CD14-positive monocyte (primary cell): ENCODE data around the gene RFX7. TPM values are rescaled to one million over a fixed set of nuclear protein-coding genes. Genes with fewer than 3 reads are reported as not detected.

ENCODE experiments used
- DNase-seq, 3 donors: peaks; one replicate each; pipeline ENCODE4 v3.0.0-alpha.2; 2011 to 2022
- H2AFZ ChIP-seq: 2 replicates; pipeline ENCODE4 v1.6.0; 2012; ENCODE audit warnings: mild to moderate bottlenecking, low read depth, low read length, inconsistent platforms; ENCODE audit not compliant: insufficient read depth, poor library complexity, severe bottlenecking
- H3K27ac ChIP-seq, 2 donors: 1 replicate in 1 of 2; 2 replicates in 1 of 2; pipeline ENCODE4 v1.5.1; 2012 to 2013; ENCODE audit warnings: low read length in 2 of 2, control low read depth in 1 of 2, inconsistent platforms in 1 of 2, low read depth in 1 of 2, mild to moderate bottlenecking in 1 of 2
- H3K27me3 ChIP-seq, 2 donors: one replicate each; pipeline versions ENCODE4 v1.6.0 to v1.6.1; 2011 to 2013; ENCODE audit warnings: low read length in 2 of 2; ENCODE audit not compliant: control insufficient read depth in 2 of 2, insufficient read depth in 2 of 2
- H3K36me3 ChIP-seq, 2 donors: replicated peaks in 1 of 2; 1 replicate in 1 of 2; 2 replicates in 1 of 2; pipeline versions ENCODE4 v1.5.1 to v1.6.1; 2012 to 2013; ENCODE audit warnings: low read length in 2 of 2, control low read depth in 1 of 2, inconsistent platforms in 1 of 2, mild to moderate bottlenecking in 1 of 2; ENCODE audit not compliant: insufficient read depth in 2 of 2, control insufficient read depth in 1 of 2
- H3K4me1 ChIP-seq, 2 donors: 1 replicate in 1 of 2; 2 replicates in 1 of 2; pipeline versions ENCODE4 v1.5.1 to v1.6.1; 2012 to 2013; ENCODE audit warnings: low read length in 2 of 2, control low read depth in 1 of 2, inconsistent platforms in 1 of 2, mild to moderate bottlenecking in 1 of 2, moderate library complexity in 1 of 2; ENCODE audit not compliant: insufficient read depth in 2 of 2, control insufficient read depth in 1 of 2
- H3K4me2 ChIP-seq: replicated peaks from 2 replicates; pipeline ENCODE3; 2012; ENCODE audit warnings: low read length, moderate library complexity, mild to moderate bottlenecking; ENCODE audit not compliant: poor library complexity, severe bottlenecking; ENCODE audit errors: extremely low read depth
- H3K4me3 ChIP-seq, 3 experiments: fragments of 200-600 bp in 1 of 3; sonication (generic) in 1 of 3; replicated peaks in 1 of 3; 1 replicate in 2 of 3; 2 replicates in 1 of 3; pipeline ENCODE4 v1.5.1; 2011 to 2013; ENCODE audit warnings: low read length in 3 of 3, mild to moderate bottlenecking in 3 of 3, control low read depth in 2 of 3, low read depth in 2 of 3, inconsistent platforms in 1 of 3, moderate library complexity in 1 of 3
- H3K79me2 ChIP-seq: 2 replicates; pipeline ENCODE4 v1.6.0; 2012; ENCODE audit warnings: mild to moderate bottlenecking, control low read depth, inconsistent platforms, low read length, moderate library complexity; ENCODE audit not compliant: insufficient read depth
- H3K9ac ChIP-seq: 2 replicates; pipeline ENCODE4 v1.6.0; 2017; ENCODE audit warnings: low read length, mild to moderate bottlenecking; ENCODE audit not compliant: insufficient read depth, poor library complexity, severe bottlenecking
- H3K9me3 ChIP-seq, 2 donors: replicated peaks in 1 of 2; 1 replicate in 1 of 2; 2 replicates in 1 of 2; pipeline versions ENCODE4 v1.5.1 to v1.6.1; 2012 to 2013; ENCODE audit warnings: low read length in 2 of 2, control low read depth in 1 of 2; ENCODE audit not compliant: control insufficient read depth in 1 of 2, insufficient read depth in 1 of 2
- H4K20me1 ChIP-seq: 2 replicates; pipeline ENCODE4 v1.6.0; 2012; ENCODE audit warnings: mild to moderate bottlenecking, low read length, control low read depth, moderate library complexity; ENCODE audit not compliant: insufficient read depth
- H3K27ac Mint-ChIP-seq, 7 donors: one replicate each; pipeline ENCODE4 v1.8.0; 2020; ENCODE audit warnings: mild to moderate bottlenecking in 7 of 7, mixed read lengths in 7 of 7, moderate library complexity in 6 of 7, inconsistent platforms in 2 of 7
- H3K27me3 Mint-ChIP-seq, 3 donors: one replicate each; pipeline ENCODE4 v1.8.0; 2021 to 2022; ENCODE audit warnings: low read depth in 3 of 3, mild to moderate bottlenecking in 3 of 3, mixed read lengths in 3 of 3, moderate library complexity in 3 of 3, inconsistent platforms in 1 of 3
- H3K36me3 Mint-ChIP-seq, 2 donors: one replicate each; pipeline ENCODE4 v1.8.0; 2020; ENCODE audit warnings: mixed read lengths in 2 of 2, inconsistent platforms in 1 of 2, mild to moderate bottlenecking in 1 of 2
- H3K4me1 Mint-ChIP-seq: one replicate; pipeline ENCODE4 v1.8.0; 2020; ENCODE audit warnings: mild to moderate bottlenecking, mixed read lengths
- H3K4me3 Mint-ChIP-seq, 2 donors: one replicate each; pipeline ENCODE4 v1.8.0; 2020; ENCODE audit warnings: mild to moderate bottlenecking in 2 of 2, mixed read lengths in 2 of 2, moderate library complexity in 1 of 2
- H3K9me3 Mint-ChIP-seq, 7 donors: one replicate each; pipeline ENCODE4 v1.8.0; 2020 to 2022; ENCODE audit warnings: mixed read lengths in 7 of 7, mild to moderate bottlenecking in 6 of 7, moderate library complexity in 6 of 7, inconsistent platforms in 2 of 7
- WGBS: methylation state at CpG from one replicate; pipeline ENCODE4 v1.1.5; 2013; ENCODE audit warnings: missing lambda C conversion rate; ENCODE audit not compliant: insufficient coverage; 5-methylcytosine and 5-hydroxymethylcytosine counted together
- intact Hi-C, 2 donors: fragments of 100-400 bp; cut with micrococcal nuclease; formaldehyde crosslinking; loops; one replicate each; pipeline versions ENCODE4 v1.15.0 to v1.15.1; 2023
- polyA plus RNA-seq, 3 donors: library from polyadenylated mRNA; depleted of rRNA in 1 of 3; unstranded in 2 of 3; stranded (reverse) in 1 of 3; fragments of 300-500 nt in 2 of 3; fragments of >200 nt in 1 of 3; fragmentation: Illumina TruSeq in 2 of 3; gene quantifications; 1 replicate in 2 of 3; 2 replicates in 1 of 3; pipeline ENCODE4 v1.2.3, GENCODE V29; 2012 to 2021
- TF ChIP-seq, protein P1 (sequence below): fragments of 200-600 bp; IDR thresholded peaks from one replicate; pipeline ENCODE4 v1.8.0; 2022; ENCODE audit warnings: antibody characterized with exemption, mild to moderate bottlenecking

Gene RFX7
- polyA plus RNA-seq, 3 donors, result 1.0 to 2.9 (median 1.2) TPM

DNA sequence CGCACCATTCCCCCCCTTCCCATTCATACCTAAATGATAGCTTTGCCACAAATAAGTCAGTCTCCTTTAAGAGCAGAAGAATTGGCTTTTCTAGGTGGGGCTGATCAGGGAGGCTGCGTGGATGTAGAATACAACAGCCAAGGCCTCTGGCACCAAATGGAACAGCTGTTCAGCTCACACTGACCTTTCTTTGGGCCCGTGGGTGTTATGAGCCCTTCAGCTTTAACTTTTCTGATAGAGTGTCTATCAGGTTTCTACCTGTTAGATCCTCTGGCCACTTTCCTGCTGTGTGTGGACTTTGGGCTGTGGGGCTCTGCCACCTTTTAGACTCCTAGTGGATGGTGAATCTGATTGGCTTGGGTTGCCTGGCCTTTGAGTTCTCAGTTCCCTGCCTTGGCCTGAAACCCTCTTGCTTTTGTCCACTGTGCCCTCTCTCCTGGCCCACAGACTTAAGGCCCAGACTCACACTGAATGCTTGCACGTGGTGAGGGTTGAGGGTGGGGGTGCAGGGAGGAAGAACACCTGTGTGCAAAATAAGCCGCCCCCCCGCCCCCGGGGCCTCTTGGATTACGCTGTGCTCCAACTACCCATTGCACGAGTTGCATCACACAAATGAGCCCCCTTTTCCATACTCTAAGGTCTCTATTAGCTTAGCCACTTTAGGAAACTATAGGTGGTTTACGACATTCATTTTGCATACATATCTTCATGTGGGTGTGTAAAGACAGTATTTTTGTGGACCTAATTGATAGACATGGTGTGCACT lies 1.3 kb upstream of the RFX7 start:
- no peaks in the 10 kb centered on the region for H3K9me3 ChIP-seq
- WGBS, result 28% methylated on average over 2 of the region's 10 CpGs
- H3K79me2 ChIP-seq, result peaks cover 46% of the 10 kb centered on the region
- peak overlapping the region; percentile 95 for H3K4me2 ChIP-seq
- TF ChIP-seq, protein P1, sequence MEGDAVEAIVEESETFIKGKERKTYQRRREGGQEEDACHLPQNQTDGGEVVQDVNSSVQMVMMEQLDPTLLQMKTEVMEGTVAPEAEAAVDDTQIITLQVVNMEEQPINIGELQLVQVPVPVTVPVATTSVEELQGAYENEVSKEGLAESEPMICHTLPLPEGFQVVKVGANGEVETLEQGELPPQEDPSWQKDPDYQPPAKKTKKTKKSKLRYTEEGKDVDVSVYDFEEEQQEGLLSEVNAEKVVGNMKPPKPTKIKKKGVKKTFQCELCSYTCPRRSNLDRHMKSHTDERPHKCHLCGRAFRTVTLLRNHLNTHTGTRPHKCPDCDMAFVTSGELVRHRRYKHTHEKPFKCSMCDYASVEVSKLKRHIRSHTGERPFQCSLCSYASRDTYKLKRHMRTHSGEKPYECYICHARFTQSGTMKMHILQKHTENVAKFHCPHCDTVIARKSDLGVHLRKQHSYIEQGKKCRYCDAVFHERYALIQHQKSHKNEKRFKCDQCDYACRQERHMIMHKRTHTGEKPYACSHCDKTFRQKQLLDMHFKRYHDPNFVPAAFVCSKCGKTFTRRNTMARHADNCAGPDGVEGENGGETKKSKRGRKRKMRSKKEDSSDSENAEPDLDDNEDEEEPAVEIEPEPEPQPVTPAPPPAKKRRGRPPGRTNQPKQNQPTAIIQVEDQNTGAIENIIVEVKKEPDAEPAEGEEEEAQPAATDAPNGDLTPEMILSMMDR, result no peak
- peak overlapping the region; percentile 92 for H2AFZ ChIP-seq
- H3K27ac Mint-ChIP-seq, result peak overlapping the region in 4 of 7 donors; percentile 45 to 88 (median 59)
- peak in 1 of 3 donors; percentile 4 for DNase-seq
- H3K4me3 ChIP-seq, result peak overlapping the region; percentile 54 to 91 (median 84)
- no peaks in the 10 kb centered on the region for H4K20me1 ChIP-seq
- H3K4me3 Mint-ChIP-seq, result peak overlapping the region; percentile 92
- H3K9me3 Mint-ChIP-seq, result no peaks in the 10 kb centered on the region
- no peaks in the 10 kb centered on the region for H3K36me3 Mint-ChIP-seq
- H3K27me3 ChIP-seq, result no peaks in the 10 kb centered on the region
- peaks cover 0 to 2% (median 0%) of the 10 kb centered on the region in 3 donors for H3K27me3 Mint-ChIP-seq
- H3K4me1 ChIP-seq, result peaks cover 18 to 38% of the 10 kb centered on the region in 2 donors
- intact Hi-C loops, result no loop called here
- H3K36me3 ChIP-seq, result no peaks in the 10 kb centered on the region
- H3K27ac ChIP-seq, result no peak overlapping the region
- H3K4me1 Mint-ChIP-seq, result peaks cover 38% of the 10 kb centered on the region
- no peak overlapping the region for H3K9ac ChIP-seq

DNA sequence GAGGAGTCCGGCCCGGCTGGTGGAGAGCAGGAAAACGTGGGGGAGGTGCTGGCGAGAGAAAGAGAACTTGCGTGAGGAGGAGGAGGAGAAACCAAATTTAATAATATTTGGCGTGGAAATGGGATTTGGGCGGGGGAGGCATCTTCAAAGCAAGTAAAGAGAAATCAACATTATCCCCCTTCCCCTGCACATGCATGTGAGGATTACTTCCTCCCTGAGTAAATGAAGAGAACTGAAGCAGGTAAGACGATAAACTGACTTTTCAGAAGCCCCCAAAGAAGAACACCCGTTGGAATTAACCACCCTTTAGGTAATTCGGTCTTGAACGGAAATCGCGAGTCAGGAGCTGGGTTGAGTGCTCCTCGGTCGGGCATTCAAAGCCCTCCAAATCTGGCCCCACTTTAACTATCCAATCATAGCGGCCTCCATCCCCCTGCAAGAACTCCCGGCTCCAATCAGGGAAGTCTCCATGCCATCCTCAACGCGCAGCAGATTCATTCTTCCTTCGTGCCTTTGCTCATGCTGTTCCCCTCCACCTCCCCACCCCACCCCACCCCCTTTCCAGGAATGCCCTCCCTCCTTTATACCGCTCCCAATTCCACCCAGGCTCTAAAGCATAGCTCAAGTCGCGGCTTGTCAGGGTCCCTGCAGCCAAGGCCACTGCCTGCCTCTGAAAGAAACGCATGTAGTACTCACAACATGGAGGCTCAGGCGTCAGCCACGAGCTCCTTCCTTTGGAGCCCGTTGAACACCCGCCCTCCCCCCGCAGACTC lies 545 bp upstream of the RFX7 start:
- H2AFZ ChIP-seq, result peak overlapping the region; percentile 92
- TF ChIP-seq, protein P1, result no peak
- Mint-ChIP-seq H3K4me1 (peaks cover 41% of the 10 kb centered on the region), H3K4me3 (peak overlapping the region; percentile 92), H3K9me3 (no peaks in the 10 kb centered on the region), H3K27ac (peak overlapping the region; percentile 35 to 89 (median 83)), H3K36me3 (peaks cover 3 to 5% of the 10 kb centered on the region in 2 donors), H3K27me3 (peaks cover 0 to 2% (median 0%) of the 10 kb centered on the region in 3 donors)
- peak overlapping the region; percentile 54 to 91 (median 84) for H3K4me3 ChIP-seq
- H4K20me1 ChIP-seq, result no peaks in the 10 kb centered on the region
- H3K36me3 ChIP-seq, result no peaks in the 10 kb centered on the region
- peak overlapping the region; percentile 85 for H3K9ac ChIP-seq
- DNase-seq, result peak in 2 of 3 donors; percentile 23 to 27
- peak overlapping the region; percentile 95 for H3K4me2 ChIP-seq
- H3K27me3 ChIP-seq, result no peaks in the 10 kb centered on the region
- H3K27ac ChIP-seq, result peak overlapping the region in 1 of 2 donors; percentile 68
- peaks cover 18 to 38% of the 10 kb centered on the region in 2 donors for H3K4me1 ChIP-seq
- no peaks in the 10 kb centered on the region for H3K9me3 ChIP-seq
- 0% methylated on average over 18 of the region's 29 CpGs for WGBS
- intact Hi-C loops, result no loop called here
- H3K79me2 ChIP-seq, result peaks cover 54% of the 10 kb centered on the region
